HL-60 (cell line): ENCODE measurements around the gene FH.

Source experiments
- DNase-seq, 2 experiments: peaks; one replicate each; pipeline ENCODE4 v3.0.0-alpha.2; 2010 to 2020; ENCODE audit warnings: low read depth in 1 of 2, low spot score in 1 of 2
- H3K27ac ChIP-seq: fragments of 250-450 bp; sonication (Bioruptor Pico); replicated peaks from 2 replicates; pipeline ENCODE4 v1.5.1; 2020; ENCODE audit warnings: mild to moderate bottlenecking, moderate library complexity
- H3K27me3 ChIP-seq: fragments of 250-450 bp; sonication (Bioruptor Pico); 2 replicates; pipeline ENCODE4 v1.5.1; 2021; ENCODE audit warnings: mild to moderate bottlenecking, moderate library complexity; ENCODE audit not compliant: insufficient read depth, poor library complexity, severe bottlenecking
- H3K4me3 ChIP-seq: replicated peaks from 2 replicates; pipeline ENCODE4 v1.5.1; 2011; ENCODE audit warnings: mild to moderate bottlenecking, control low read depth, low read length; ENCODE audit not compliant: insufficient read depth
- CTCF ChIP-seq: IDR thresholded peaks from one replicate; pipeline ENCODE4 v1.5.1; 2011; ENCODE audit warnings: low read length, control low read depth, inconsistent platforms; ENCODE audit not compliant: insufficient read depth
- GABPA ChIP-seq: IDR thresholded peaks from 2 replicates; pipeline ENCODE4 v1.6.1; 2012; ENCODE audit warnings: low read depth
- POLR2AphosphoS5 ChIP-seq: IDR thresholded peaks from 2 replicates; pipeline ENCODE4 v1.6.1; 2012; ENCODE audit warnings: low read depth
- REST ChIP-seq: IDR thresholded peaks from 2 replicates; pipeline ENCODE4 v1.6.1; 2012; ENCODE audit warnings: low read depth; ENCODE audit not compliant: insufficient replicate concordance
- SPI1 ChIP-seq: IDR thresholded peaks from 2 replicates; pipeline ENCODE4 v1.6.1; 2012; ENCODE audit warnings: low read depth, mild to moderate bottlenecking, borderline replicate concordance

Gene FH

GRCh38 chr1:241553886-241554592, 34.5 kb upstream of the FH start:
- TF ChIP-seq CTCF (no peak), GABPA (no peak), REST (no peak), POLR2AphosphoS5 (no peak), SPI1 (no peak)
- DNase-seq: no peak
- H3K27ac ChIP-seq: no peak overlapping the region
- H3K4me3 ChIP-seq: no peak overlapping the region
- no peaks in the 10 kb centered on the region for H3K27me3 ChIP-seq

GRCh38 chr1:241551759-241552638, 32.4 kb upstream of the FH start:
- no peaks in the 10 kb centered on the region for H3K27me3 ChIP-seq
- peak overlapping the region; percentile 19 for H3K4me3 ChIP-seq
- peak; percentile 84 to 92 for DNase-seq
- peak overlapping the region; percentile 91 for H3K27ac ChIP-seq
- TF ChIP-seq POLR2AphosphoS5 (peak; percentile 98), GABPA (no peak), CTCF (no peak), SPI1 (peak; percentile 94), REST (peak; percentile 68)

GRCh38 chr1:241550318-241550717, 30.8 kb upstream of the FH start:
- Histone ChIP-seq H3K27ac (no peak overlapping the region), H3K4me3 (no peak overlapping the region), H3K27me3 (no peaks in the 10 kb centered on the region)
- no peak for DNase-seq
- no peak for TF ChIP-seq POLR2AphosphoS5
- TF ChIP-seq SPI1: no peak
- TF ChIP-seq CTCF: no peak
- no peak for TF ChIP-seq GABPA
- no peak for TF ChIP-seq REST
